K562 (cell line): ENCODE measurements around the gene CAV1. TPM values are rescaled to one million over a fixed set of nuclear protein-coding genes. Genes with fewer than 3 reads are reported as not detected.

Source experiments
- BDP1 ChIP-seq: IDR thresholded peaks from 3 replicates; pipeline ENCODE4 v1.6.1; 2011; ENCODE audit not compliant: insufficient read length, insufficient read depth
- CBX1 ChIP-seq: sonication (generic); IDR thresholded peaks from 2 replicates; pipeline ENCODE4 v1.6.1; 2016; ENCODE audit warnings: antibody characterized with exemption, low read depth, mild to moderate bottlenecking
- JUN ChIP-seq, 2 experiments: sonication (generic) in 1 of 2; formaldehyde crosslinking in 1 of 2; IDR thresholded peaks; 2 replicates each; pipeline versions ENCODE4 v1.6.1 to v1.8.0; 2012 to 2022; ENCODE audit warnings: borderline replicate concordance in 2 of 2, mild to moderate bottlenecking in 2 of 2, improper control_type of control experiment in 1 of 2, low read depth in 1 of 2, low read length in 1 of 2, missing genetic modification reagents in 1 of 2
- NR2C1 ChIP-seq, 2 experiments: fragments of 450-650 bp; IDR thresholded peaks; 2 replicates each; pipeline ENCODE4 v1.6.1; 2017; ENCODE audit warnings: mild to moderate bottlenecking in 2 of 2, antibody characterized with exemption in 1 of 2, inconsistent platforms in 1 of 2, missing compliant biosample characterization in 1 of 2, missing genetic modification characterization in 1 of 2
- SMARCA5 ChIP-seq: fragments of 450-650 bp; IDR thresholded peaks from 2 replicates; pipeline ENCODE4 v1.6.1; 2016
- U2AF2 ChIP-seq: fragments of 200-400 bp; formaldehyde crosslinking; optimal IDR thresholded peaks from 2 replicates; pipeline ENCODE3; 2017; ENCODE audit warnings: low read depth, mild to moderate bottlenecking, low read length
- ZNF124 ChIP-seq: sonication (generic); formaldehyde crosslinking; IDR thresholded peaks from 2 replicates; pipeline ENCODE4 v1.8.1; 2022; ENCODE audit warnings: missing genetic modification reagents
- ZNF217 ChIP-seq: sonication (generic); formaldehyde crosslinking; IDR thresholded peaks from 2 replicates; pipeline ENCODE4 v1.8.0; 2022; ENCODE audit warnings: mild to moderate bottlenecking, missing genetic modification reagents
- ZNF668 ChIP-seq: fragments of 250-450 bp; sonication (Bioruptor Pico); IDR thresholded peaks from 2 replicates; pipeline ENCODE4 v1.8.0; 2022; ENCODE audit warnings: mild to moderate bottlenecking, inconsistent platforms
- ZNF764 ChIP-seq: fragments of 250-450 bp; sonication (Bioruptor Pico); IDR thresholded peaks from 2 replicates; pipeline ENCODE4 v1.4.0; 2020; ENCODE audit warnings: low read depth, mild to moderate bottlenecking, moderate library complexity
- polyA plus RNA-seq, 8 experiments: library from polyadenylated mRNA; depleted of rRNA in 4 of 8; stranded (reverse) in 5 of 8; unstranded in 3 of 8; fragments of >200 nt; fragmentation: Nextera tagmentation in 2 of 8; fragmentation: Illumina TruSeq in 1 of 8; extraction: Ambion mirVana in 2 of 8; extraction: Trizol in 1 of 8; gene quantifications; 2 replicates each; pipeline versions ENCODE4 v1.2.1 to v1.2.3, GENCODE V29; 2011 to 2014; ENCODE audit warnings: inconsistent platforms in 1 of 8, missing spikeins in 1 of 8
- total RNA-seq, 7 experiments: library from RNA; depleted of rRNA in 6 of 7; stranded (reverse); fragments of >200 nt in 6 of 7; fragmentation: Illumina TruSeq in 2 of 7; extraction: Trizol in 2 of 7; gene quantifications; 2 replicates each; pipeline versions ENCODE4 v1.2.1 to v1.2.3, GENCODE V29; 2011 to 2021; ENCODE audit warnings: low replicate concordance in 1 of 7
- TF ChIP-seq, protein P1 (sequence below): fragments of 450-650 bp; formaldehyde crosslinking; IDR thresholded peaks from 2 replicates; pipeline ENCODE4 v1.4.0; 2022; ENCODE audit warnings: missing genetic modification characterization
- TF ChIP-seq, protein P2 (sequence below): fragments of 250-450 bp; sonication (Bioruptor Pico); IDR thresholded peaks from 2 replicates; pipeline ENCODE4 v1.8.0; 2022; ENCODE audit warnings: inconsistent platforms
- TF ChIP-seq, protein P3 (sequence below), 2 experiments: IDR thresholded peaks; 2 replicates each; pipeline ENCODE4 v1.6.1; 2011; ENCODE audit warnings: borderline replicate concordance in 1 of 2, control low read depth in 1 of 2, low read depth in 1 of 2, low read length in 1 of 2, mild to moderate bottlenecking in 1 of 2, mixed read lengths in 1 of 2, moderate library complexity in 1 of 2; ENCODE audit not compliant: insufficient read depth in 1 of 2, insufficient read length in 1 of 2, poor library complexity in 1 of 2, severe bottlenecking in 1 of 2; ENCODE audit errors: extremely low read depth in 1 of 2
- TF ChIP-seq, protein P4 (sequence below), 2 experiments: fragments of 150-350 bp in 1 of 2; IDR thresholded peaks; 2 replicates each; pipeline ENCODE4 v1.6.1; 2012 to 2016; ENCODE audit warnings: low read depth in 2 of 2, low read length in 2 of 2, mild to moderate bottlenecking in 1 of 2, moderate library complexity in 1 of 2
- TF ChIP-seq, protein P5 (sequence below): fragments of 250-450 bp; sonication (Bioruptor Pico); IDR thresholded peaks from 2 replicates; pipeline ENCODE4 v1.5.0; 2021
- TF ChIP-seq, protein P6 (sequence below), 2 experiments: fragments of 450-650 bp in 1 of 2; sonication (generic) in 1 of 2; formaldehyde crosslinking; conservative IDR thresholded peaks; 2 replicates each; pipeline versions ENCODE4 v1.4.0 to v1.8.1; 2020 to 2022; ENCODE audit warnings: mild to moderate bottlenecking in 1 of 2, missing genetic modification reagents in 1 of 2

CAV1 gene
- total and polyA plus RNA-seq, 9 of the 15 experiments (the other 6 are each of a cell fraction or from before 2014, with no cell fraction given), result 0.08 to 1.5 (median 0.63) TPM

DNA sequence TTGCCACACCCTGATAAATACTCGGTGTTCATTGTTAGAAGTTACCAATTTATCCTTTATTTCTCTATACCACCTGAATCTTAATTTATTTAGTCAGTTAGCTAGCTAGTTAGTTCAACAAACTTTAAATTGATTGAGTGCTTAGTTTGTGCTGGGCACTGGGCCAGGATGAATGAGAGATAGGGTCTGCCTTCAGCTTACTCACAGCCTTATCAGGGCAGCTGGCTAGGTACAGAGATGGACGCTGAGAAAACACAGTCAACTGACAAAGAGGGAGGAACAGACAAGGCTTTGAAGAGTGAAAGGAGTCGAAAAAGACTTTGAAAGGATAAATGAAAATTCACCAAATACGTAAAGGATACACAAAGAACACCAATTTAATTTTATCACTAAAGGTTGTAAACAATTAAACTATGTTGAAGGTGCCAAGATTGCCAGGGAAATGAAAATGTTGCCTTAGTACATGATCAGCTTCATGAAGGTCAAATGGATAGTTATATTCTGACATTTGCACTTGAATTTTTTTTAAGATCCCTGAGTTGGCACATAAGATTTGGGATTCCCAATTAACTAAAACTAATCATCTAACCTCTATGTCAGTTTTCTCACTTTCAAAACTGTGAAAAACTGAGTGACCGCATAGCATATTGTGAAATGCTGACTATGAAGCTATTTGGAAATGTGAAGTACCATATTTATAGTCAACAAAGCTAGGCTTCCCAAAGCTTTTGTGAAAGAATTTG, 23.2 kb upstream of the CAV1 start (continued):
- TF ChIP-seq, protein P1, sequence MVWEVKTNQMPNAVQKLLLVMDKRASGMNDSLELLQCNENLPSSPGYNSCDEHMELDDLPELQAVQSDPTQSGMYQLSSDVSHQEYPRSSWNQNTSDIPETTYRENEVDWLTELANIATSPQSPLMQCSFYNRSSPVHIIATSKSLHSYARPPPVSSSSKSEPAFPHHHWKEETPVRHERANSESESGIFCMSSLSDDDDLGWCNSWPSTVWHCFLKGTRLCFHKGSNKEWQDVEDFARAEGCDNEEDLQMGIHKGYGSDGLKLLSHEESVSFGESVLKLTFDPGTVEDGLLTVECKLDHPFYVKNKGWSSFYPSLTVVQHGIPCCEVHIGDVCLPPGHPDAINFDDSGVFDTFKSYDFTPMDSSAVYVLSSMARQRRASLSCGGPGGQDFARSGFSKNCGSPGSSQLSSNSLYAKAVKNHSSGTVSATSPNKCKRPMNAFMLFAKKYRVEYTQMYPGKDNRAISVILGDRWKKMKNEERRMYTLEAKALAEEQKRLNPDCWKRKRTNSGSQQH (CRISPR knock-in tag), result no peak
- TF ChIP-seq, protein P2, sequence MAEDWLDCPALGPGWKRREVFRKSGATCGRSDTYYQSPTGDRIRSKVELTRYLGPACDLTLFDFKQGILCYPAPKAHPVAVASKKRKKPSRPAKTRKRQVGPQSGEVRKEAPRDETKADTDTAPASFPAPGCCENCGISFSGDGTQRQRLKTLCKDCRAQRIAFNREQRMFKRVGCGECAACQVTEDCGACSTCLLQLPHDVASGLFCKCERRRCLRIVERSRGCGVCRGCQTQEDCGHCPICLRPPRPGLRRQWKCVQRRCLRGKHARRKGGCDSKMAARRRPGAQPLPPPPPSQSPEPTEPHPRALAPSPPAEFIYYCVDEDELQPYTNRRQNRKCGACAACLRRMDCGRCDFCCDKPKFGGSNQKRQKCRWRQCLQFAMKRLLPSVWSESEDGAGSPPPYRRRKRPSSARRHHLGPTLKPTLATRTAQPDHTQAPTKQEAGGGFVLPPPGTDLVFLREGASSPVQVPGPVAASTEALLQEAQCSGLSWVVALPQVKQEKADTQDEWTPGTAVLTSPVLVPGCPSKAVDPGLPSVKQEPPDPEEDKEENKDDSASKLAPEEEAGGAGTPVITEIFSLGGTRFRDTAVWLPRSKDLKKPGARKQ, result no peak
- TF ChIP-seq NR2C1 (IDR thresholded peaks at IDR 0.05), result no peak
- TF ChIP-seq NR2C1 (tag; IDR thresholded peaks at IDR 0.05), result peak; percentile 26; the same call in 1 of the 2 replicates
- TF ChIP-seq ZNF124 (CRISPR knock-in tag), result no peak
- TF ChIP-seq, protein P3, sequence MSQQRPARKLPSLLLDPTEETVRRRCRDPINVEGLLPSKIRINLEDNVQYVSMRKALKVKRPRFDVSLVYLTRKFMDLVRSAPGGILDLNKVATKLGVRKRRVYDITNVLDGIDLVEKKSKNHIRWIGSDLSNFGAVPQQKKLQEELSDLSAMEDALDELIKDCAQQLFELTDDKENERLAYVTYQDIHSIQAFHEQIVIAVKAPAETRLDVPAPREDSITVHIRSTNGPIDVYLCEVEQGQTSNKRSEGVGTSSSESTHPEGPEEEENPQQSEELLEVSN (IDR thresholded peaks at IDR 0.05; ENCODE audit: borderline replicate concordance in 1 of 2, extremely low read depth in 1 of 2, insufficient read depth in 1 of 2, insufficient read length in 1 of 2, low read depth in 1 of 2, low read length in 1 of 2, poor library complexity in 1 of 2, severe bottlenecking in 1 of 2), result no peak
- TF ChIP-seq, protein P4, sequence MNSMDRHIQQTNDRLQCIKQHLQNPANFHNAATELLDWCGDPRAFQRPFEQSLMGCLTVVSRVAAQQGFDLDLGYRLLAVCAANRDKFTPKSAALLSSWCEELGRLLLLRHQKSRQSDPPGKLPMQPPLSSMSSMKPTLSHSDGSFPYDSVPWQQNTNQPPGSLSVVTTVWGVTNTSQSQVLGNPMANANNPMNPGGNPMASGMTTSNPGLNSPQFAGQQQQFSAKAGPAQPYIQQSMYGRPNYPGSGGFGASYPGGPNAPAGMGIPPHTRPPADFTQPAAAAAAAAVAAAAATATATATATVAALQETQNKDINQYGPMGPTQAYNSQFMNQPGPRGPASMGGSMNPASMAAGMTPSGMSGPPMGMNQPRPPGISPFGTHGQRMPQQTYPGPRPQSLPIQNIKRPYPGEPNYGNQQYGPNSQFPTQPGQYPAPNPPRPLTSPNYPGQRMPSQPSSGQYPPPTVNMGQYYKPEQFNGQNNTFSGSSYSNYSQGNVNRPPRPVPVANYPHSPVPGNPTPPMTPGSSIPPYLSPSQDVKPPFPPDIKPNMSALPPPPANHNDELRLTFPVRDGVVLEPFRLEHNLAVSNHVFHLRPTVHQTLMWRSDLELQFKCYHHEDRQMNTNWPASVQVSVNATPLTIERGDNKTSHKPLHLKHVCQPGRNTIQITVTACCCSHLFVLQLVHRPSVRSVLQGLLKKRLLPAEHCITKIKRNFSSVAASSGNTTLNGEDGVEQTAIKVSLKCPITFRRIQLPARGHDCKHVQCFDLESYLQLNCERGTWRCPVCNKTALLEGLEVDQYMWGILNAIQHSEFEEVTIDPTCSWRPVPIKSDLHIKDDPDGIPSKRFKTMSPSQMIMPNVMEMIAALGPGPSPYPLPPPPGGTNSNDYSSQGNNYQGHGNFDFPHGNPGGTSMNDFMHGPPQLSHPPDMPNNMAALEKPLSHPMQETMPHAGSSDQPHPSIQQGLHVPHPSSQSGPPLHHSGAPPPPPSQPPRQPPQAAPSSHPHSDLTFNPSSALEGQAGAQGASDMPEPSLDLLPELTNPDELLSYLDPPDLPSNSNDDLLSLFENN (IDR thresholded peaks at IDR 0.05; ENCODE audit: low read depth in 2 of 2, low read length in 2 of 2), result peak in 1 of 2 experiments; percentile 82; a peak in 3 of 4 replicates
- TF ChIP-seq BDP1, result no peak
- TF ChIP-seq, protein P5, sequence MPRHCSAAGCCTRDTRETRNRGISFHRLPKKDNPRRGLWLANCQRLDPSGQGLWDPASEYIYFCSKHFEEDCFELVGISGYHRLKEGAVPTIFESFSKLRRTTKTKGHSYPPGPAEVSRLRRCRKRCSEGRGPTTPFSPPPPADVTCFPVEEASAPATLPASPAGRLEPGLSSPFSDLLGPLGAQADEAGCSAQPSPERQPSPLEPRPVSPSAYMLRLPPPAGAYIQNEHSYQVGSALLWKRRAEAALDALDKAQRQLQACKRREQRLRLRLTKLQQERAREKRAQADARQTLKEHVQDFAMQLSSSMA, result no peak
- TF ChIP-seq ZNF764, result 0 out of 2 replicates have a peak, but pooled peaks have one; percentile 26
- peak; percentile 61 for TF ChIP-seq ZNF668 (CRISPR knock-in tag)
- no peak for TF ChIP-seq CBX1
- no peak for TF ChIP-seq U2AF2
- TF ChIP-seq SMARCA5, result no peak
- TF ChIP-seq, protein P6, sequence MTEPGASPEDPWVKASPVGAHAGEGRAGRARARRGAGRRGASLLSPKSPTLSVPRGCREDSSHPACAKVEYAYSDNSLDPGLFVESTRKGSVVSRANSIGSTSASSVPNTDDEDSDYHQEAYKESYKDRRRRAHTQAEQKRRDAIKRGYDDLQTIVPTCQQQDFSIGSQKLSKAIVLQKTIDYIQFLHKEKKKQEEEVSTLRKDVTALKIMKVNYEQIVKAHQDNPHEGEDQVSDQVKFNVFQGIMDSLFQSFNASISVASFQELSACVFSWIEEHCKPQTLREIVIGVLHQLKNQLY (CRISPR knock-in tag; conservative IDR thresholded peaks at IDR 0.05), result no peak
- no peak for TF ChIP-seq ZNF217 (CRISPR knock-in tag)
- peak; percentile 91 for TF ChIP-seq JUN (IDR thresholded peaks at IDR 0.05; ENCODE audit: borderline replicate concordance, low read depth, low read length)
- TF ChIP-seq JUN (CRISPR knock-in tag; IDR thresholded peaks at IDR 0.05; ENCODE audit: borderline replicate concordance), result no peak
